ENCODE data around the gene CRISP2.
"Not testable (repeated sequence)": the region's sequence is repeated elsewhere in the genome, so short reads cannot be mapped to it uniquely, and the experiment has no call there.

CRISP2 gene, protein sequence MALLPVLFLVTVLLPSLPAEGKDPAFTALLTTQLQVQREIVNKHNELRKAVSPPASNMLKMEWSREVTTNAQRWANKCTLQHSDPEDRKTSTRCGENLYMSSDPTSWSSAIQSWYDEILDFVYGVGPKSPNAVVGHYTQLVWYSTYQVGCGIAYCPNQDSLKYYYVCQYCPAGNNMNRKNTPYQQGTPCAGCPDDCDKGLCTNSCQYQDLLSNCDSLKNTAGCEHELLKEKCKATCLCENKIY

DNA sequence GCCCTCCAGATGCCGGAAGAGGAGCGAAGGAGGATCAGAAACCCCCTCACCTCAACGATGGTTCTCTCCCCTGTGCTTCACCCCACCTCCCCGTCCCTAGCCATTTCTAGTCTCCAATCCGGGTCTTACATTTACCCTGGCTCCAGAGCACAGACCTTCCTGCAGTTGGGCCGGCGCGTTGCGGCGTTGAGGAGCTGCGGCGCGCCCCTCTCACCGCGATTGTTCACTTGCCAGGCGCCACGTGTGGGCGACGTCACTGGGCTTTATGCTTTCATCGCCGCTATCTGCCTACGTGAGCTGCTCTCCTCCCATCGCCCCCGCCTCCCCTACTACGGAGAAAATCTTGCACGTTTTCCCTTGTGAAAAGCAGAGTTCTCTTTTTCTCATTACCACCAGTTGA lies at the start of gene CRISP2:
CRISP2 (minus strand) TSS at position 198 of the 400 bp plus-strand sequence. CDS start 4,347 bp downstream, outside the sequence.
- Mint-ChIP-seq H3K4me3 (no peak within 1 kb of the TSS), H3K4me1 (no peaks in the 10 kb centered on the region), H3K27me3 (no peaks in the 10 kb centered on the region), H3K9me3 (peaks cover 0 to 26% of the 10 kb centered on the region in 2 donors), H3K27ac (no peak within 1 kb of the TSS)
- DNase-seq (no peak), ATAC-seq (no peak)

DNA sequence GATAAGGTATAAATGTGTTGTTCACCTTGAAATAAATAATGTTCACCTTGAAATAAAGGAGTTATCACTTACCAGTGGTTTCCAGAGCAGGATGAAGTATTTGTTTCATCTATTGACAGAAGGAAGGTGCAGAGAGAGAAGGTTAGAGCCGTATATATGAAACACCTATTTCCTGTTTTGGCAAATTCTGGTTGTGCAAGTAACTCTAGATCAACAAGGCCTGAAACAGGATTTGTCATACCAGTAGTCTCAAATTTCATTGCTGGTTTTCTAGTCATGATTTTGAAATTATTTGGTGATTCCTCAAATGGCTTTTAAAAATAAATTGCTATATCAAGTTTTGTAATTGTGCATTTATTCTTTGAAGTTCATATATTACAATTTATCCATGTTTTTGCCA lies 30.9 kb upstream of the CRISP2 start, which contains the start of gene CRISP3:
CRISP3 (minus strand) TSS at position 130 of the 400 bp plus-strand sequence; CDS start at position 109, 21 bp downstream.
- ATAC-seq = no peak
- H3K9me3 Mint-ChIP-seq = no peaks in the 10 kb centered on the region
- no peak for DNase-seq
- H3K27ac Mint-ChIP-seq = no peak within 1 kb of the TSS
- no peak within 1 kb of the TSS for H3K4me3 Mint-ChIP-seq
- H3K27me3 Mint-ChIP-seq = no peaks in the 10 kb centered on the region
- H3K4me1 Mint-ChIP-seq = no peaks in the 10 kb centered on the region

DNA sequence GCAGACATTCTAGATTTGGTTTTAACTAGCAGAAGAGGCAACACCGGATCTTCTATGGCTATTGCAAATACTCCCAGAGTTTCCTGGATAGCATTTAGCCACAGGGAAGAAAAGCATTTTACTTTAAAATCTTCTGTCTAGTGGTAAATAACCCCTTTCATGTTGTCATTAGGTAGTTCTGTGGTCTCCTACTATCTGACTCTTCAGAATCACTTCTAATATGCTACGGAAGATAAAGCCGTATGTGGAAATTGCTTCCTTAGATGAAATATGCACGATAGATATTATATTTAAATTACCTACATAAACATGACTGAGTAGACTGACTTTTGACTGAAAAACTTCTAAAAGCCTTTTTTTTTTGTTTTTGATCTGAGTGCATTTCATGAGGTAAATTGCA lies 30.1 kb upstream of the CRISP2 start:
- Mint-ChIP-seq H3K9me3 (no peaks in the 10 kb centered on the region), H3K27me3 (no peaks in the 10 kb centered on the region), H3K27ac (no peak overlapping the region), H3K4me1 (no peaks in the 10 kb centered on the region), H3K4me3 (no peak overlapping the region)
- no peak for DNase-seq
- no peak for ATAC-seq

DNA sequence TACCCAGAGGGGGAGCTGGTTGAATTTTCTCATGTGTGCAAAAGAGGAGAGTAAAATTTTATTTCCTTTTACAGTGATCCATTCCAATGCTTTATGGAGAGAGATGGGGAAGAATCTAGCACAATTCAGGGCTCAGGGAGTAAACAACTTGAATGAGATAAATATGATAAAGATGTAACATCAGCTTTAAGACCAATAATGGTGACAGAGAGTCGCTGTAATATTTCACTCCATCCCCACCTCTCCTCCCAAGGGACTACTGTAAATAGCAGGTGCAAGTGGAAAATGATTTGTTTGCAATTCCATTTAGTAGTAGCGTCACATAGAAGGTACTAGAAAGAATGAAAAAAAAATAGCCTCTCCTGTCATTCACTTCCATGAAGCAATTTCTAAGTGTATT lies 26.1 kb upstream of the CRISP2 start:
- Mint-ChIP-seq H3K4me3 (no peak overlapping the region), H3K4me1 (no peaks in the 10 kb centered on the region), H3K9me3 (no peaks in the 10 kb centered on the region), H3K27me3 (no peaks in the 10 kb centered on the region), H3K27ac (no peak overlapping the region)
- ATAC-seq (no peak), DNase-seq (no peak)

DNA sequence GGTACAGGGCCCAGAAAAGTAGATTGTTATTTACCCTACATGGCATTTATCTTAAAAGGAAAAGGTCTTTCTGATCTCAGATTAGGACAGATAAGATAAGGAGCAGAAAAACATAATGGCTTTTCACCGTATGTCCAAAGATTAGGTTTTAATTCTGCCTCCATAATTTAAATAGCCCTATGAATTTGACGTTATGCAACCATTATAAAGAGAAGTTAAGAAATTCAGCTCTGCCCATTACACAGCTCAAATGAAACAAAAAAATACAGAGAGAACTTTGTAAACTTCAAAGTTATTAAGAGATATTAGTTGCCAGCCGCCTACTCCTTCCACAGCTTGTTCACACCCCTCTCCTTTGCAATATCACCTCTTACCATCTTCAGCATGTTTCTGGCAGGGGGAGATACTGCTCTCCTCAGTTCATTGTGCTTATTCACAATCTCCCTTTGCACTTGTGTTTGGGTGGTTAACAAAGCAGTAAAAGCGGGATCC lies 22.7 kb upstream of the CRISP2 start:
- DNase-seq (no peak), ATAC-seq (no peak)
- H3K9me3 Mint-ChIP-seq = no peaks in the 10 kb centered on the region
- H3K27me3 Mint-ChIP-seq = no peaks in the 10 kb centered on the region
- H3K4me1 Mint-ChIP-seq = no peaks in the 10 kb centered on the region
- H3K4me3 Mint-ChIP-seq = no peak overlapping the region
- H3K27ac Mint-ChIP-seq = no peak overlapping the region

DNA sequence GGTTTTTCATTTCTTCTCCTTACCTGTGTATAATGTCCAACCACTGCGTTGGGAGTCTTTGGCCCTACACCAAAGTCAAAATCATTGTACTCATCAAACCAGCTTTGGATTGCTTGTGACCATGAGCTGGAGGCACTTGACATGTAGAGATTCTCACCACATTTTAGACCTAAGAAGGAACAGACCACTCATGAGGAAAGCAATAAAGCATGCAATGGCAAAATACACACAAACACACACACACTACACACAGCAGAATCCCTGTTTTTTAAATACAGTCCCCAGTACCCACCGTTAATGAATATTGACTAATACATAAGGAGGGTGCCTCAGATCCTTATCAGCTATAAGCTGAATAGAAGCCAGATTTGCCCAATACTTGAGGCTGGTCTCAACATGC lies 20.3 kb upstream of the CRISP2 start:
- no peaks in the 10 kb centered on the region for H3K27me3 Mint-ChIP-seq
- H3K4me3 Mint-ChIP-seq = no peak overlapping the region
- ATAC-seq (no peak), DNase-seq (no peak)
- H3K9me3 Mint-ChIP-seq = no peaks in the 10 kb centered on the region
- no peaks in the 10 kb centered on the region for H3K4me1 Mint-ChIP-seq
- H3K27ac Mint-ChIP-seq = no peak overlapping the region

DNA sequence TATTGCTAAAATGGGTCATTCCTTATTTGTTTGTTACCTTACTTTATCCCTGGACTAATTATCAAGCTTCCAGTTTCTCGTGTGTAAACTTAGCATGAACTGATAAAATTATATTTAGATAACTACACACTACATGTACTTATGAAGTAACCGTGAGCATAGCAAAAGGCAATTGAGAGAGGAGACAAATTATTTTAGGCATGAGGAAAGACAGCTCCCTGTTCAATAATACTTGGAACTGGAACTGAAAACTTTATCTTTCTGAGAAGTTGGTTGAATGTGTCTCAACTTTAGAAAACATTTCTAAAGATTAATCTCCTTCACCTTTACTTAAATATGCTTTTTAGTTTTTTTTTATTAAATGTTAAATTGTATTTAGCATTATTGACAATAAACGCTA lies 19.4 kb upstream of the CRISP2 start:
- Mint-ChIP-seq H3K27me3 (no peaks in the 10 kb centered on the region), H3K4me3 (no peak overlapping the region), H3K9me3 (no peaks in the 10 kb centered on the region), H3K27ac (no peak overlapping the region), H3K4me1 (no peaks in the 10 kb centered on the region)
- ATAC-seq (no peak), DNase-seq (no peak)

DNA sequence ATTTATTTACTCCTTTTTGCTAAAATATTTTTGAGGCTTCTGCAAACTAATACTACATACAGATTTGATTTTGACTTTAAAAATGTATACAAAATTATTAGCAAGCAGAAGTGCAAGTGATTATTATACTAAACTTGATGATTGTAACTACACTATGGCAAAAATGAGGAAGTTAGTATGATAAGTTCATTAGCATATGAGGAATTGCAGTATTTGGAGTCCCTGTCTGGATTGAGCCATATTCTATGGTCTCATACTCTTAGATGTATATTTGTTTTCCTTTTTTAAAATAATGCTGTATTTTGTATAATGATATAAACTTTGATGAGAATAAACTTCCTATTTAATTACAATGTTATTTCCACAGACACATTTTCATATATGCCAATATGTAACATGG lies 16.9 kb upstream of the CRISP2 start:
- no peaks in the 10 kb centered on the region for H3K4me1 Mint-ChIP-seq
- H3K4me3 Mint-ChIP-seq = no peak overlapping the region
- ATAC-seq = no peak
- no peak overlapping the region for H3K27ac Mint-ChIP-seq
- no peak for DNase-seq
- H3K9me3 Mint-ChIP-seq = no peaks in the 10 kb centered on the region
- no peaks in the 10 kb centered on the region for H3K27me3 Mint-ChIP-seq

DNA sequence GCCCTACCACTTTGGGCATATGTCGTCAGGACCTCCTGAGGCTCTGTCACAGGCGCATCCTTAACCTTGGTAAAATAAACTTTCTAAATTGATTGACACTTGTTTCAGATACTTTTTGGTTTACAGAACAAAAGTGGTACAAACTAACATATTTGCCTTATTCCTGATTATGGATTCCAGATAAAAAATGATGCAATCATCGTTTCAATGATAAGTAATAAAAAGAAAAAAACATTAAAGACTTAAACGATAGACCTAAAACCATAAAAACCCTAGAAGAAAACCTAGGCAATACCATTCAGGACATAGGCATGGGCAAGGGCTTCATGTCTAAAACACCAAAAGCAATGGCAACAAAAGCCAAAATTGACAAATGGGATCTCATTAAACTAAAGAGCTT lies 10.6 kb upstream of the CRISP2 start:
- DNase-seq, H3K27ac Mint-ChIP-seq, H3K4me3 Mint-ChIP-seq, H3K9me3 Mint-ChIP-seq, H3K4me1 Mint-ChIP-seq, ATAC-seq, H3K27me3 Mint-ChIP-seq: not testable (repeated sequence)

DNA sequence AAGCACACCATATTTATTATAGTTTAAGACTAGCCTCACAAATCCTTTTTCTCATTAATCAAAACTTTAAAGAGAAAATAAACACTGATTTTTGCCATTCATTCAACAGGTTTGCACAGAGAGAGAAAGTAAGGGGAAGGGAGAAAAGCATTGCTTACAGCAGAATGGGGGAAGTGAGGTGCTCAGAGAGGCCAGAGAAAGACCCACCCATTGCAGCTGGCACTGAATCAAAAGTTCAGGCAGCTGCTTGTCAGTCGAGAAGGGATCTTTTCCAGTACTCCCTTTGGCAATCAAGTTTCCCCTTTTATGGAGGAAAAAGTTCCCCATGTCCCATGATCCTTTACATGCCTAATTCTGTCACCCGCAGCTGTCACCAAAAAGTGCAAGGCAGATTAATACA lies 8.0 kb upstream of the CRISP2 start:
- no peak for DNase-seq
- Mint-ChIP-seq H3K9me3 (peaks cover 0 to 8% of the 10 kb centered on the region in 2 donors), H3K4me3 (no peak overlapping the region), H3K27me3 (no peaks in the 10 kb centered on the region), H3K4me1 (no peaks in the 10 kb centered on the region), H3K27ac (no peak overlapping the region)
- ATAC-seq = no peak

DNA sequence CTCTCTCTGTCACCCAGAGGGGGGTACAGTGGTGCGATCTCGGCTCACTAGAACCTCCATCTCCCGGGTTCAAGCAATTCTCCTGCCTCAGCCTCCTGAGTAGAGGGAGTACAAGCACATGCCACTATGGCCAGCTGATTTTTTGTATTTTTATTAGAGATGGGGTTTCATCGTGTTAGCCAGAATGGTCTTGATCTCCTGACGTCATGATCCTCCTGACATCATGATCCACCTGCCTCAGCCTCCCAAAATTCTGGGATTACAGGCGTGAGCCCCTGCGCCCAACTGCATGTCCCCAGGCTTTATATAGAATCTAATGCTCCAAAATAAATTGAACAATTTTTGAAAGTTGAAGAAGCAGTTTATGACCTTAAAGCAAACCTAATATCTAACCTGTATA lies 7.0 kb upstream of the CRISP2 start:
- Mint-ChIP-seq H3K27me3 (no peaks in the 10 kb centered on the region), H3K27ac (no peak overlapping the region), H3K4me1 (no peaks in the 10 kb centered on the region), H3K9me3 (peaks cover 0 to 16% of the 10 kb centered on the region in 2 donors), H3K4me3 (no peak overlapping the region)
- DNase-seq (no peak), ATAC-seq (no peak)

DNA sequence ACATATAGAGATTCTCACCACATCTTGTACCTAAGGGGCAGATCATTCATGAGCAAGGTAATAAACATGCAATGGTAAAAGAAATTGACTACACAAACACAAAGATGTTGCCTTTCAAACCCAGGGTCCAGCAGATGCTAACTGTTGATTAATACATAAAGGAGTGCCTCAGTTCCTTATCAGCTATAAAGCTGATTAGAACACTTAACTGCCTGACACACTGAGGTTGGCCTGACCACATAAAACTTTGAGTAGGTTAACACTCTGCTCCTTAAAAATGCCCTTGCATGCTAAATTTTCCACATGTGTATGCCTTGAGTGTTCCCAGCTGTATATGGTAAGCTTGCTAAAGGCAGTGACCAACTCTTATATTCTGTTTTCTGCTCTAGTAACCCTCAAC lies 14.9 kb downstream of the CRISP2 start:
- DNase-seq (no peak), ATAC-seq (no peak)
- no peak overlapping the region for H3K4me3 Mint-ChIP-seq
- H3K27ac Mint-ChIP-seq = no peak overlapping the region
- H3K9me3 Mint-ChIP-seq = peaks cover 9 to 21% of the 10 kb centered on the region in 2 donors
- no peaks in the 10 kb centered on the region for H3K4me1 Mint-ChIP-seq
- no peaks in the 10 kb centered on the region for H3K27me3 Mint-ChIP-seq

DNA sequence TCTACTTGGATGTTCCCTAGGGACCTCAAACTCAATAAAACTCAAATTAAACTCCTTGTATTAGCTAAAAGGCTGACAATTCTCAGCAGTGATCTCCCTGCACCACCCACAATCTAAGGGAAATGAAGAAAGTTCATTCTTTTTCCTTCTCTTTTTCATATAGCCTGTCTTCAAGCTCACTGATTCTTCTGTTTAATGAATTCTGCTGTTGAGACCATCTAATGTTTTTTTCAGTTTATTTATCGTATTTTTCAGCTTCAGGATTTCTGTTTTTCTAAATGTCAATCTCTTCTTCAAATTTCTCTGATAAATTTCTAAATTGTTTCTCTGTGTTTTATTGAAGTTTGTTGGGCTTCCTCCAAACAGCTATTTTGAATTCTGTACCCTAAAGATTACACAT lies 19.8 kb downstream of the CRISP2 start:
- H3K4me1 Mint-ChIP-seq = no peaks in the 10 kb centered on the region
- no peaks in the 10 kb centered on the region for H3K27me3 Mint-ChIP-seq
- H3K4me3 Mint-ChIP-seq = no peak overlapping the region
- ATAC-seq (no peak), DNase-seq (no peak)
- H3K27ac Mint-ChIP-seq = no peak overlapping the region
- peaks cover 6 to 15% of the 10 kb centered on the region in 2 donors for H3K9me3 Mint-ChIP-seq

DNA sequence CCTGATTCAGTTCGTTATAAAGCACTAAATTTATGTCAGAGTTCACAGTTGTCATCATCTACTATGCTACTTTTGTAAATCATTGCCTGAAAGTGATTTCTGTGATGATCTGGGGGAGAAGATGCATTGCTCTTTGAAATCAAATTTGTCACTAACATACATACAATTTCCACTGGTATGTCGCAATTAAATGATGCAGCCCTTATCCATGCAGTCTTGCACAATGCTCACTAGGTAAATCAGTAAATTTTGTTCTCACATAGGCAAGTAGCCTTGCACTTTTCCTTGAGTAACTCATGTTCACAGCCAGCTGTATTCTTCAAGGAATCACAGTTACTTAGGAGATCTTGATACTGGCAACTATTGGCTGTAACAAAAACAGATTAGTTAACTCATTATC lies 20.8 kb downstream of the CRISP2 start:
- H3K27ac Mint-ChIP-seq = no peak overlapping the region

DNA sequence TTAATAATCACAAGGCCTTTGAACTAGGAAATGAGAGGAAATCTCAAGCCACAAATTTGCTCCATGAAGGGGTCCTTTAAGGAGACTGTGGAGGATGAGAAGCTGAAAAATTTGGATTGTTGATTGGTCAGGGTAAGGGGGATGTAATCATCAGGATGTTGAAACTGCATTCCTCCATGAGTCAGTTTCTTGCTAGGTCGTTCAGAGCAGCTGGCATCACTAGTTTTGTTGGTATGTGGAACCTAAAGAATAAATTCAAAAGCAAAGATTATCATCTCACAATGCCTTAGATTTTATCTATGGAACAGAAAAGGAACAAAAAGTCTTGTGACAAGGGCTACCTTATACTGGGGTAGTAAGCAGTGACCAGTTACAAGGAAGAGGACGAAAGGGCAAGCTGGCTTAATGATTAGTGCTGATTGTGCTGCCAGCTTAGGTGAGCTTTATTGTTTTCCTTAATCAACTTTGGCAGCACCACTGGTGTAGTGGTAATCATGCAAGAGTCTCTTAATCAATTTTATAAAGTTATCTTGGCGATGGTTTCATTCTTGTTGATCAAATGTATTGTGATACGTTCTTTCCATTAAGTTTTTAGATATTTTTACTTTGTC lies 36.6 kb downstream of the CRISP2 start:
- peaks cover under 1 to 14% of the 10 kb centered on the region in 2 donors for H3K9me3 Mint-ChIP-seq
- H3K27me3 Mint-ChIP-seq = no peaks in the 10 kb centered on the region
- DNase-seq = no peak
- H3K4me3 Mint-ChIP-seq = no peak overlapping the region
- no peaks in the 10 kb centered on the region for H3K4me1 Mint-ChIP-seq
- no peak overlapping the region for H3K27ac Mint-ChIP-seq
- ATAC-seq = no peak

More for the DNA sequence above, 20.8 kb downstream of the CRISP2 start:
- ATAC-seq (no peak), DNase-seq (no peak)
- no peaks in the 10 kb centered on the region for H3K27me3 Mint-ChIP-seq
- peaks cover 6 to 15% of the 10 kb centered on the region in 2 donors for H3K9me3 Mint-ChIP-seq
- H3K4me1 Mint-ChIP-seq = no peaks in the 10 kb centered on the region
- H3K4me3 Mint-ChIP-seq = no peak overlapping the region

DNA sequence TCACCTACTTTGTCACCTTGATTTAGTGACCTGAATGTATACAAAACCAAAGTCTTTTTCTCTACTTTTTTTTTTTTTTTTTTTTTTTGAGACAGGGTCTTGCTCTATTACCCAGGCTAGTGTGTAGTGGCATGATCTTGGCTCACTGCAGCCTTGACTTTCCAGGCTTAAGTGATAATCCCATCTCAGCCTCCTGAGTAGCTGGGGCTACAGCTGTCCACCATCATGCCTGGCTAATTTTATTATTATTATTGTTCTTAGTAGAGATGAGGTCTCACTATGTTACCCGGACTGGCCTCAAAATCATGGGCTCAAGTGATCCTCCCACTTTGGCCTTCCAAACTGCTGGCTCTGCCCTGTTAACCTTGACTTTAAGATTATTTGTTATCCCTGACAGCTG lies 37.5 kb downstream of the CRISP2 start:
- H3K4me3 Mint-ChIP-seq = no peak overlapping the region
- no peaks in the 10 kb centered on the region for H3K4me1 Mint-ChIP-seq
- ATAC-seq (no peak), DNase-seq (no peak)
- H3K27ac Mint-ChIP-seq = no peak overlapping the region
- H3K9me3 Mint-ChIP-seq = peaks cover 0 to 19% of the 10 kb centered on the region in 2 donors
- no peaks in the 10 kb centered on the region for H3K27me3 Mint-ChIP-seq

All from stimulated activated naive CD8-positive, alpha-beta T cell treated with anti-CD3 and anti-CD28 coated beads, Interleukin-15, amount 100 ng/mL, for 72 hours (primary cell).